HCT116 (cell line): ENCODE measurements around the gene POLR2J. TPM values are rescaled to one million over a fixed set of nuclear protein-coding genes. Genes with fewer than 3 reads are reported as not detected.

ENCODE experiments used
- ATAC-seq: fragments of 200-7000 bp; cut with Tn5 transposase; 2 replicates; pipeline ENCODE4 v1.9.1; 2020; ENCODE audit warnings: mild to moderate bottlenecking, moderate library complexity
- BruUV-seq: library from RNA; stranded (reverse); fragments of 400-500 nt; replicated peaks from 2 replicates; lab custom pipeline; 2021; lab: Mats Ljungman, UMichigan
- CTCF ChIA-PET: fragments of 300-600 bp; sonication (Branson Sonifier 250); formaldehyde crosslinking; loops from one replicate; lab custom pipeline; 2021; ENCODE audit warnings: antibody characterized with exemption; lab: Charles Lee
- POLR2A ChIA-PET: fragments of 300-600, 350-600 bp; sonication (Branson Sonifier 250); formaldehyde crosslinking; loops from one replicate; lab custom pipeline; 2021; ENCODE audit warnings: antibody characterized with exemption; lab: Charles Lee
- RAD21 ChIA-PET, 2 experiments: fragments of 300-600 bp; sonication (Branson Sonifier 250); formaldehyde crosslinking; loops; one replicate each; lab custom pipeline; 2023; ENCODE audit warnings: low total read pairs in 2 of 2; ENCODE audit not compliant: uncharacterized antibody in 2 of 2, unreplicated experiment in 2 of 2, low non-redundant PET in 1 of 2; lab: Charles Lee
- DNase-seq: peaks from one replicate; pipeline ENCODE4 v3.0.0-alpha.2; 2010; ENCODE audit warnings: low read depth, low spot score
- H2AFZ ChIP-seq: fragments of 200-600 bp; shearing (Covaris generic), sonication (generic); 2 replicates; pipeline ENCODE4 v1.6.1; 2017; ENCODE audit warnings: low read depth, mixed run types, mixed read lengths, antibody characterized with exemption, low read length; ENCODE audit not compliant: poor library complexity, severe bottlenecking
- H3K27ac ChIP-seq: 2 replicates; pipeline ENCODE4 v1.5.1; 2012; ENCODE audit warnings: low read depth, low read length
- H3K27me3 ChIP-seq: fragments of 200-600 bp; sonication (generic); 2 replicates; pipeline ENCODE4 v1.6.1; 2016; ENCODE audit warnings: mixed run types, low read length, mixed read lengths; ENCODE audit not compliant: insufficient read depth
- H3K36me3 ChIP-seq, 2 experiments: fragments of 200-500 bp in 1 of 2; fragments of 200-600 bp in 1 of 2; sonication (Bioruptor generic) in 1 of 2; sonication (generic) in 1 of 2; 2 replicates each; pipeline versions ENCODE4 v1.5.1 to v1.6.1; 2014 to 2016; ENCODE audit warnings: low read length in 2 of 2, inconsistent platforms in 1 of 2, mixed read lengths in 1 of 2, mixed run types in 1 of 2; ENCODE audit not compliant: insufficient read depth in 2 of 2, control insufficient read depth in 1 of 2
- H3K4me1 ChIP-seq, 2 experiments: fragments of 200-600 bp in 1 of 2; sonication (generic) in 1 of 2; 2 replicates each; pipeline versions ENCODE4 v1.5.1 to v1.6.1; 2012 to 2017; ENCODE audit warnings: low read length in 2 of 2, inconsistent platforms in 1 of 2, mild to moderate bottlenecking in 1 of 2, mixed read lengths in 1 of 2, mixed run types in 1 of 2, moderate library complexity in 1 of 2; ENCODE audit not compliant: insufficient read depth in 2 of 2, control insufficient read depth in 1 of 2
- H3K4me2 ChIP-seq: fragments of 200-600 bp; sonication (generic); 2 replicates; pipeline ENCODE4 v1.6.1; 2017; ENCODE audit warnings: mixed run types, low read length, mixed read lengths
- H3K4me3 ChIP-seq, 2 experiments: fragments of 200-600 bp in 1 of 2; sonication (generic) in 1 of 2; replicated peaks in 1 of 2; 2 replicates each; pipeline ENCODE4 v1.5.1; 2011 to 2016; ENCODE audit warnings: low read length in 2 of 2, control low read depth in 1 of 2, low read depth in 1 of 2, mild to moderate bottlenecking in 1 of 2, mixed read lengths in 1 of 2, mixed run types in 1 of 2
- H3K79me2 ChIP-seq: fragments of 200-600 bp; sonication (generic); 2 replicates; pipeline ENCODE4 v1.6.1; 2017; ENCODE audit warnings: mild to moderate bottlenecking, mixed run types, low read length, moderate library complexity, mixed read lengths; ENCODE audit not compliant: insufficient read depth
- H3K9ac ChIP-seq: fragments of 200-600 bp; sonication (generic); 2 replicates; pipeline ENCODE4 v1.6.1; 2016; ENCODE audit warnings: low read length, mixed read lengths
- H3K9me2 ChIP-seq: fragments of 200-600 bp; sonication (generic), shearing (Covaris generic); 2 replicates; pipeline ENCODE4 v1.6.1; 2017; ENCODE audit warnings: mixed run types, mild to moderate bottlenecking, moderate library complexity; ENCODE audit not compliant: insufficient read depth
- H3K9me3 ChIP-seq, 2 experiments: fragments of 200-500 bp in 1 of 2; fragments of 200-600 bp in 1 of 2; sonication (Bioruptor generic) in 1 of 2; sonication (generic) in 1 of 2; 2 replicates each; pipeline ENCODE4 v1.6.1; 2014 to 2017; ENCODE audit warnings: low read length in 2 of 2, mixed read lengths in 2 of 2, inconsistent platforms in 1 of 2, low read depth in 1 of 2, mild to moderate bottlenecking in 1 of 2, mixed run types in 1 of 2, moderate library complexity in 1 of 2; ENCODE audit not compliant: control insufficient read depth in 1 of 2, insufficient read depth in 1 of 2
- H4K20me1 ChIP-seq: fragments of 200-600 bp; sonication (generic), shearing (Covaris generic); 2 replicates; pipeline ENCODE4 v1.6.1; 2017; ENCODE audit warnings: mixed run types, mild to moderate bottlenecking, moderate library complexity; ENCODE audit not compliant: insufficient read depth
- CBX3 ChIP-seq: IDR thresholded peaks from 2 replicates; pipeline ENCODE4 v1.6.1; 2012; ENCODE audit warnings: low read depth
- CEBPB ChIP-seq: IDR thresholded peaks from 2 replicates; pipeline ENCODE4 v1.6.1; 2012; ENCODE audit warnings: low read depth
- EGR1 ChIP-seq: IDR thresholded peaks from 2 replicates; pipeline ENCODE4 v1.6.1; 2012; ENCODE audit warnings: low read depth
- ELF1 ChIP-seq: IDR thresholded peaks from 2 replicates; pipeline ENCODE4 v1.6.1; 2012; ENCODE audit warnings: low read depth, borderline replicate concordance
- EZH2 ChIP-seq: fragments of 200-600 bp; sonication (generic); IDR thresholded peaks from 2 replicates; pipeline ENCODE4 v1.6.1; 2017; ENCODE audit warnings: antibody characterized with exemption, mixed run types
- EZH2phosphoT487 ChIP-seq: fragments of 200-600 bp; IDR thresholded peaks from 2 replicates; pipeline ENCODE4 v1.6.1; 2018; ENCODE audit warnings: antibody characterized with exemption, borderline replicate concordance
- FOSL1 ChIP-seq: IDR thresholded peaks from 2 replicates; pipeline ENCODE4 v1.6.1; 2012; ENCODE audit warnings: low read depth
- RAD21 ChIP-seq: IDR thresholded peaks from 2 replicates; pipeline ENCODE4 v1.6.1; 2012; ENCODE audit warnings: low read depth, mild to moderate bottlenecking
- SIN3A ChIP-seq: IDR thresholded peaks from 2 replicates; pipeline ENCODE4 v1.6.1; 2012; ENCODE audit warnings: low read depth
- SP1 ChIP-seq: IDR thresholded peaks from 2 replicates; pipeline ENCODE4 v1.6.1; 2012; ENCODE audit warnings: low read depth
- SRF ChIP-seq: IDR thresholded peaks from 2 replicates; pipeline ENCODE4 v1.6.1; 2012; ENCODE audit warnings: low read depth
- TCF7L2 ChIP-seq: IDR thresholded peaks from 2 replicates; pipeline ENCODE4 v1.7.0; 2011; ENCODE audit warnings: borderline replicate concordance, inconsistent platforms; ENCODE audit not compliant: insufficient read depth, insufficient read length; ENCODE audit errors: extremely low read depth
- intact Hi-C: fragments of 100-400 bp; cut with micrococcal nuclease; formaldehyde crosslinking; loops from 2 replicates; pipeline ENCODE4 v1.10.0; 2022
- total RNA-seq: library from RNA; stranded (reverse); gene quantifications from one replicate; pipeline ENCODE4 v1.2.1, GENCODE V29; 2021; ENCODE audit not compliant: unreplicated experiment
- TF ChIP-seq, protein P1 (sequence below): IDR thresholded peaks from 2 replicates; pipeline ENCODE4 v1.6.1; 2012
- TF ChIP-seq, protein P2 (sequence below): IDR thresholded peaks from 2 replicates; pipeline ENCODE4 v1.6.1; 2012

POLR2J gene
- total RNA-seq, 1 experiment from 2014 or later: 54.9 TPM

DNA sequence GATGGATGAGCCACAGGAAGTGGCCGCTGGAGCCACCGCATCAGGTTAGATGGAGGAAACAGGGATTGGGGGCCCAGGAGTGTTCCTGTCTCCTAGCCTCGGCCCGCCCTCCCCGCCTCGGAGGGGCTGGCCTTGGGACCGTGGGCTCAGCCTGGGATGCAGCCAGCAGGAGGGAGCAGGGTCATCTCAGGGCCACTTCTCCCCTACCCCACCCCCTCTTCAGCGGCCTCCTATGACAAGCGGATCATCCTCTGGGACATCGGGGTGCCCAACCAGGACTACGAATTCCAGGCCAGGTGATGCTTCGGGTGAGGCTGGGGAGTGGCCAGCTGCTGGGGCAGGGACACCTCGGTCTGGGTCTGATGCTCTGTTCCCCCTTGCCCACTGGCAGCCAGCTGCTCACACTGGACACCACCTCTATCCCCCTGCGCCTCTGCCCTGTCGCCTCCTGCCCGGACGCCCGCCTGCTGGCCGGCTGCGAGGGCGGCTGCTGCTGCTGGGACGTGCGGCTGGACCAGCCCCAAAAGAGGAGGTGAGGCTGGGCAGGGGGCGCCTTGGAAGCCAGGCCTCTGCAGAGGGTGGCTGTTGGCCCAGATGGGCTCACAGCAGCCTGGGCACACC is 9.3 kb downstream of the POLR2J start:
- no TSS peak for BruUV-seq
- ChIA-PET POLR2A (no interaction called here), CTCF (no interaction called here), RAD21 (no interaction called here)
- no peaks in the 10 kb centered on the region for H3K9me2 ChIP-seq
- H2AFZ ChIP-seq: no peak overlapping the region
- H4K20me1 ChIP-seq: no peaks in the 10 kb centered on the region
- DNase-seq: no peak
- no peak overlapping the region for H3K4me3 ChIP-seq
- H3K4me1 ChIP-seq: peaks cover 2 to 9% of the 10 kb centered on the region in 2 experiments; a peak in 2 of 4 replicates
- no peak overlapping the region for H3K9ac ChIP-seq
- TF ChIP-seq ELF1 (no peak), EZH2 (no peak), RAD21 (no peak), EGR1 (no peak), CEBPB (no peak), TCF7L2 (no peak), EZH2phosphoT487 (no peak), SP1 (no peak), FOSL1 (no peak), SRF (no peak), SIN3A (no peak), CBX3 (no peak)
- TF ChIP-seq, protein P1, sequence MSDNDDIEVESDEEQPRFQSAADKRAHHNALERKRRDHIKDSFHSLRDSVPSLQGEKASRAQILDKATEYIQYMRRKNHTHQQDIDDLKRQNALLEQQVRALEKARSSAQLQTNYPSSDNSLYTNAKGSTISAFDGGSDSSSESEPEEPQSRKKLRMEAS: no peak
- TF ChIP-seq, protein P2, sequence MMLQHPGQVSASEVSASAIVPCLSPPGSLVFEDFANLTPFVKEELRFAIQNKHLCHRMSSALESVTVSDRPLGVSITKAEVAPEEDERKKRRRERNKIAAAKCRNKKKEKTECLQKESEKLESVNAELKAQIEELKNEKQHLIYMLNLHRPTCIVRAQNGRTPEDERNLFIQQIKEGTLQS: no peak
- TF ChIP-seq, all 23 proteins: peak for 0
- H3K4me2 ChIP-seq: no peak overlapping the region
- intact Hi-C loops: no loop called here
- H3K36me3 ChIP-seq: no peaks in the 10 kb centered on the region; a peak in 2 of 4 replicates
- no peak for ATAC-seq
- H3K9me3 ChIP-seq: no peaks in the 10 kb centered on the region
- peaks cover 10% of the 10 kb centered on the region for H3K79me2 ChIP-seq
- no peaks in the 10 kb centered on the region for H3K27me3 ChIP-seq
- H3K27ac ChIP-seq: no peak overlapping the region; the same call in 1 of the 2 replicates
